K562 (cell line): ENCODE data around the gene DNM1. TPM values are rescaled to one million over a fixed set of nuclear protein-coding genes. Genes with fewer than 3 reads are reported as not detected.

Experiments used
- CHD1 ChIP-seq: fragments of 200-600 bp; sonication (generic); IDR thresholded peaks from one replicate; pipeline ENCODE4 v1.6.1; 2012; ENCODE audit warnings: mild to moderate bottlenecking, moderate library complexity, low read length, inconsistent platforms
- CREB1 ChIP-seq, 2 experiments: sonication (generic) in 1 of 2; formaldehyde crosslinking in 1 of 2; IDR thresholded peaks; 2 replicates each; pipeline versions ENCODE4 v1.6.1 to v1.8.0; 2012 to 2022; ENCODE audit warnings: inconsistent platforms in 1 of 2, mild to moderate bottlenecking in 1 of 2, missing genetic modification reagents in 1 of 2, moderate library complexity in 1 of 2
- ELF2 ChIP-seq: fragments of 250-450 bp; sonication (Bioruptor Pico); IDR thresholded peaks from 2 replicates; pipeline ENCODE4 v1.5.0; 2021; ENCODE audit warnings: mild to moderate bottlenecking
- MECOM ChIP-seq: fragments of 250-450 bp; sonication (Bioruptor Pico); IDR thresholded peaks from 2 replicates; pipeline ENCODE4 v1.8.0; 2022; ENCODE audit warnings: inconsistent platforms
- POLR3G ChIP-seq: IDR thresholded peaks from 2 replicates; pipeline ENCODE4 v1.6.1; 2011; ENCODE audit not compliant: insufficient read length, insufficient replicate concordance; ENCODE audit errors: extremely low read depth
- PRPF4 ChIP-seq: fragments of 200-400 bp; formaldehyde crosslinking; IDR thresholded peaks from one replicate; pipeline ENCODE4 v1.6.1; 2017; ENCODE audit warnings: low read length, low read depth, mild to moderate bottlenecking; ENCODE audit not compliant: insufficient read depth, poor library complexity, severe bottlenecking
- RNF219 ChIP-seq: fragments of 250-450 bp; sonication (Bioruptor Pico); IDR thresholded peaks from 2 replicates; pipeline ENCODE4 v1.5.0; 2022; ENCODE audit warnings: mild to moderate bottlenecking
- SMARCA4 ChIP-seq: fragments of 450-650 bp; IDR thresholded peaks from 2 replicates; pipeline ENCODE4 v1.6.1; 2016
- TCF7L2 ChIP-seq: fragments of 150-350 bp; IDR thresholded peaks from 2 replicates; pipeline ENCODE4 v1.6.1; 2016; ENCODE audit warnings: low read depth, mild to moderate bottlenecking, low read length, moderate library complexity
- ZBTB43 ChIP-seq: sonication (generic); formaldehyde crosslinking; IDR thresholded peaks from 2 replicates; pipeline ENCODE4 v1.8.0; 2023; ENCODE audit warnings: mild to moderate bottlenecking, missing genetic modification reagents
- ZBTB8A ChIP-seq: fragments of 450-650 bp; IDR thresholded peaks from 2 replicates; pipeline ENCODE4 v1.6.1; 2018; ENCODE audit warnings: mild to moderate bottlenecking, moderate library complexity; ENCODE audit not compliant: partially characterized antibody
- ZC3H8 ChIP-seq: fragments of 450-650 bp; IDR thresholded peaks from 2 replicates; pipeline ENCODE4 v1.6.1; 2017
- ZNF311 ChIP-seq: fragments of 250-450 bp; sonication (Bioruptor Pico); IDR thresholded peaks from 2 replicates; pipeline ENCODE4 v1.4.0; 2020; ENCODE audit warnings: mild to moderate bottlenecking, moderate library complexity
- ZNF354B ChIP-seq: fragments of 250-450 bp; sonication (Bioruptor Pico); IDR thresholded peaks from 2 replicates; pipeline ENCODE4 v1.4.0; 2020
- ZSCAN29 ChIP-seq: fragments of 450-650 bp; IDR thresholded peaks from 2 replicates; pipeline ENCODE4 v1.6.1; 2017
- polyA plus RNA-seq, 8 experiments: library from polyadenylated mRNA; depleted of rRNA in 4 of 8; stranded (reverse) in 5 of 8; unstranded in 3 of 8; fragments of >200 nt; fragmentation: Nextera tagmentation in 2 of 8; fragmentation: Illumina TruSeq in 1 of 8; extraction: Ambion mirVana in 2 of 8; extraction: Trizol in 1 of 8; gene quantifications; 2 replicates each; pipeline versions ENCODE4 v1.2.1 to v1.2.3, GENCODE V29; 2011 to 2014; ENCODE audit warnings: inconsistent platforms in 1 of 8, missing spikeins in 1 of 8
- total RNA-seq, 7 experiments: library from RNA; depleted of rRNA in 6 of 7; stranded (reverse); fragments of >200 nt in 6 of 7; fragmentation: Illumina TruSeq in 2 of 7; extraction: Trizol in 2 of 7; gene quantifications; 2 replicates each; pipeline versions ENCODE4 v1.2.1 to v1.2.3, GENCODE V29; 2011 to 2021; ENCODE audit warnings: low replicate concordance in 1 of 7
- TF ChIP-seq, protein P1 (sequence below): sonication (generic); formaldehyde crosslinking; IDR thresholded peaks from 2 replicates; pipeline ENCODE4 v1.8.0; 2022; ENCODE audit warnings: missing genetic modification reagents, mild to moderate bottlenecking, borderline replicate concordance

Gene DNM1
- total and polyA plus RNA-seq, 9 of the 15 experiments (the other 6 are each of a cell fraction or from before 2014, with no cell fraction given): 0.39 to 23.1 (median 9.1) TPM

DNA sequence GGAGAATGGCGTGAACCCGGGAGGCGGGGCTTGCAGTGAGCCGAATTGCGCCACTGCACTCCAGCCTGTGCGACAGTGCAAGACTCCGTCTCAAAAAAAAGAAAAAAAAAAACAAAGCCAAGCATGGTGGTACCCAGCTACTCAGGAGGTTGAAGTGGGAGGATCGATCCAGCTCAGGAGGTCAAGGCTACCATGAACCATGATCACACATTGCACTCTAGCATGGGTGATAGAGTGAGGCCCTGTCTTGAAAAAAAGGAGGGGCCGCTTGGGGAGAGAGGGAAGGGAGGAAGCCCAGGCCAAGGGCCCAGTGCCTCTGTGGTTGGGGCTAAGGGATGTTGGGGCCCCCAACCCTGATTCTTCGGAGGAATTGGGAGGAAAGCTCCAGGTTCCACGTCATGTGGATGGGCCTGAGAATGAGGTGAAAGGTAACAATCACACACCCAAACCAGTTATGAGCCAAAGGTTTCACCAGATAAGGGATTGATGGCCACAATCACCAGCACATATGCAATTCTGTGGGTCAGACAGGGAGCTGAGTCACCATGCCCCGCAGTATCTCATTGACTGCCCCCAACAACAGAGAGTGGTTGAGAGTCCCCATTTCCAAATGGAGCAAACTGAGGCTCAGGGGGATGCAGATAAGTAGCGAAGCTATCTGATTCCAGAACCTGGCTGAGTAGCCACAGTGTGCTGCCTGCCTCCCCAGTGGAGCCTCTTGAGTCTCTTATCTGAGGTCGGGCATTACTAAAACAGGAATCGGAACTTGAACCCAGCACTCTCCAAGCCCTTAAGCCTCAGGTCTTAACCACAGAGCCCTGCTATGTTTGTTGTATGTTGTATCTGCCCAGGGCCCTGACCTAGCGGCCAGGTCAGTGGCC lies 93.4 kb downstream of the DNM1 start (continued):
- TF ChIP-seq, protein P1, sequence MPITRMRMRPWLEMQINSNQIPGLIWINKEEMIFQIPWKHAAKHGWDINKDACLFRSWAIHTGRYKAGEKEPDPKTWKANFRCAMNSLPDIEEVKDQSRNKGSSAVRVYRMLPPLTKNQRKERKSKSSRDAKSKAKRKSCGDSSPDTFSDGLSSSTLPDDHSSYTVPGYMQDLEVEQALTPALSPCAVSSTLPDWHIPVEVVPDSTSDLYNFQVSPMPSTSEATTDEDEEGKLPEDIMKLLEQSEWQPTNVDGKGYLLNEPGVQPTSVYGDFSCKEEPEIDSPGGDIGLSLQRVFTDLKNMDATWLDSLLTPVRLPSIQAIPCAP (CRISPR knock-in tag): no peak
- no peak for TF ChIP-seq SMARCA4
- TF ChIP-seq RNF219: no peak
- TF ChIP-seq PRPF4: no peak
- no peak for TF ChIP-seq TCF7L2
- TF ChIP-seq ZC3H8: no peak
- TF ChIP-seq POLR3G: no peak
- no peak for TF ChIP-seq ZSCAN29
- TF ChIP-seq CREB1 (IDR thresholded peaks at IDR 0.05): peak; percentile 74; the same call in 1 of the 2 replicates
- no peak for TF ChIP-seq CREB1 (CRISPR knock-in tag; IDR thresholded peaks at IDR 0.05)
- peak; percentile 68; the same call in 1 of the 2 replicates for TF ChIP-seq MECOM
- TF ChIP-seq ZBTB8A: no peak
- TF ChIP-seq ZBTB43 (CRISPR knock-in tag): no peak
- peak; percentile 35 for TF ChIP-seq CHD1
- TF ChIP-seq ELF2 (CRISPR knock-in tag): no peak
- TF ChIP-seq ZNF311: peak; percentile 46; the same call in 1 of the 2 replicates
- no peak for TF ChIP-seq ZNF354B (CRISPR knock-in tag)
